ENCODE data around the gene OSBPL2.

OSBPL2 gene

GRCh38 chr20:62323980-62324906 lies 85.9 kb downstream of the OSBPL2 start (continued):
- TF ChIP-seq, protein P1, sequence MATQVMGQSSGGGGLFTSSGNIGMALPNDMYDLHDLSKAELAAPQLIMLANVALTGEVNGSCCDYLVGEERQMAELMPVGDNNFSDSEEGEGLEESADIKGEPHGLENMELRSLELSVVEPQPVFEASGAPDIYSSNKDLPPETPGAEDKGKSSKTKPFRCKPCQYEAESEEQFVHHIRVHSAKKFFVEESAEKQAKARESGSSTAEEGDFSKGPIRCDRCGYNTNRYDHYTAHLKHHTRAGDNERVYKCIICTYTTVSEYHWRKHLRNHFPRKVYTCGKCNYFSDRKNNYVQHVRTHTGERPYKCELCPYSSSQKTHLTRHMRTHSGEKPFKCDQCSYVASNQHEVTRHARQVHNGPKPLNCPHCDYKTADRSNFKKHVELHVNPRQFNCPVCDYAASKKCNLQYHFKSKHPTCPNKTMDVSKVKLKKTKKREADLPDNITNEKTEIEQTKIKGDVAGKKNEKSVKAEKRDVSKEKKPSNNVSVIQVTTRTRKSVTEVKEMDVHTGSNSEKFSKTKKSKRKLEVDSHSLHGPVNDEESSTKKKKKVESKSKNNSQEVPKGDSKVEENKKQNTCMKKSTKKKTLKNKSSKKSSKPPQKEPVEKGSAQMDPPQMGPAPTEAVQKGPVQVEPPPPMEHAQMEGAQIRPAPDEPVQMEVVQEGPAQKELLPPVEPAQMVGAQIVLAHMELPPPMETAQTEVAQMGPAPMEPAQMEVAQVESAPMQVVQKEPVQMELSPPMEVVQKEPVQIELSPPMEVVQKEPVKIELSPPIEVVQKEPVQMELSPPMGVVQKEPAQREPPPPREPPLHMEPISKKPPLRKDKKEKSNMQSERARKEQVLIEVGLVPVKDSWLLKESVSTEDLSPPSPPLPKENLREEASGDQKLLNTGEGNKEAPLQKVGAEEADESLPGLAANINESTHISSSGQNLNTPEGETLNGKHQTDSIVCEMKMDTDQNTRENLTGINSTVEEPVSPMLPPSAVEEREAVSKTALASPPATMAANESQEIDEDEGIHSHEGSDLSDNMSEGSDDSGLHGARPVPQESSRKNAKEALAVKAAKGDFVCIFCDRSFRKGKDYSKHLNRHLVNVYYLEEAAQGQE (tag by site-specific recombination; IDR thresholded peaks at IDR 0.05), result no peak
- TF ChIP-seq ZXDB (tag by site-specific recombination; IDR thresholded peaks at IDR 0.05) (no peak), ZNF10 (tag by site-specific recombination; IDR thresholded peaks at IDR 0.05) (no peak)

DNA sequence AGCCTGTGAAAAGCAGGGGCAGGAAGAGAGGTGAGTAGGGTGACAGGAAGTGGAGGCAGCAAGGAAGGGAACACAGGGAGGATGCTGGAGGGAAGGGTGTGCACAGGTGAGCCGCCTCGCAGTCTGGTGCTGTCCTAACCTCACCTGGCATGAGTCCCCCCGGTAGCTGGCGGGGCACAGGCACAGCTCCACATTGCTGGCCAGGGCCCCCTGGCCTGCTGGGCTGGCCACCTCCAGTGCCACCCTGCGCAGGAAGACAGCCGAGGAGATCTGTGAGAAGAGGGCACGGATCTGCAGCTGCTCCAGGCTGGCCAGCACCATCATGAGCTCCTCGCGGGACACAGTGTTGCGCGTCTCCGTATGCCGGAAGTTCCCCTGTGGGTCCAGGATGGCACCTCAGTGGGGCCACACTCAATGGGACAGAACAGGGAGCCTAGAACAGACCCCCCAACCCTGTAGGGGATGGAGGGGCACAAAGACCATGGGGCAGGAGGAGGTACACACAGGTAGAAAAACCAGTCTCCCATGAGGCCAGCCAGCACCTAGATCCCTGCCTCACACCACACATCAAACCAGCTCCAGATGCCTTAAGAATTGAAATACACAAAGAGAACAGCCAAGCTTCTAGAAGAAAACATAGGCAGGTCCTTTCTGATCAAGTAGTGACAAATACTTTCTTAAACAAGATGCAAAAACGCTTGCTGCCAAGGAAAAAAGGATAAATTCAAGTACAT lies 87.0 kb downstream of the OSBPL2 start:
- no peak overlapping the region for H3K27ac ChIP-seq (ENCODE audit: extremely low read depth, low read depth, low read length)
- H3K36me3 ChIP-seq (ENCODE audit: control insufficient read depth in 2 of 2, insufficient read depth in 1 of 2, low read length in 2 of 2), result peaks cover 0 to 83% of the 10 kb centered on the region in 2 experiments; a peak in 2 of 3 replicates
- H3K9me3 ChIP-seq (ENCODE audit: control insufficient read depth, insufficient read depth, low read depth, low read length), result no peaks in the 10 kb centered on the region
- ChIA-PET CTCF (interaction anchor here (0.6 to 1.1 kb wide), 3 partner anchors 58 to 212 kb away, joined by 3 to 4 read pairs (median 3); no protein-coding TSS in a partner anchor), POLR2A (interaction anchor here (0.5 to 1.3 kb wide), 2 partner anchors 62 to 537 kb away, joined by 3 read pairs; partner anchors contain the start of gene RPS21)
- H3K4me1 ChIP-seq (ENCODE audit: control insufficient read depth, insufficient read depth, low read length), result no peaks in the 10 kb centered on the region
- TF ChIP-seq ZNF394 (tag by site-specific recombination; IDR thresholded peaks at IDR 0.05; ENCODE audit: borderline replicate concordance) (no peak), ZNF19 (tag by site-specific recombination; IDR thresholded peaks at IDR 0.05; ENCODE audit: low read depth) (no peak), SP2 (tag by site-specific recombination; IDR thresholded peaks at IDR 0.05) (no peak)
- TF ChIP-seq, protein P2, sequence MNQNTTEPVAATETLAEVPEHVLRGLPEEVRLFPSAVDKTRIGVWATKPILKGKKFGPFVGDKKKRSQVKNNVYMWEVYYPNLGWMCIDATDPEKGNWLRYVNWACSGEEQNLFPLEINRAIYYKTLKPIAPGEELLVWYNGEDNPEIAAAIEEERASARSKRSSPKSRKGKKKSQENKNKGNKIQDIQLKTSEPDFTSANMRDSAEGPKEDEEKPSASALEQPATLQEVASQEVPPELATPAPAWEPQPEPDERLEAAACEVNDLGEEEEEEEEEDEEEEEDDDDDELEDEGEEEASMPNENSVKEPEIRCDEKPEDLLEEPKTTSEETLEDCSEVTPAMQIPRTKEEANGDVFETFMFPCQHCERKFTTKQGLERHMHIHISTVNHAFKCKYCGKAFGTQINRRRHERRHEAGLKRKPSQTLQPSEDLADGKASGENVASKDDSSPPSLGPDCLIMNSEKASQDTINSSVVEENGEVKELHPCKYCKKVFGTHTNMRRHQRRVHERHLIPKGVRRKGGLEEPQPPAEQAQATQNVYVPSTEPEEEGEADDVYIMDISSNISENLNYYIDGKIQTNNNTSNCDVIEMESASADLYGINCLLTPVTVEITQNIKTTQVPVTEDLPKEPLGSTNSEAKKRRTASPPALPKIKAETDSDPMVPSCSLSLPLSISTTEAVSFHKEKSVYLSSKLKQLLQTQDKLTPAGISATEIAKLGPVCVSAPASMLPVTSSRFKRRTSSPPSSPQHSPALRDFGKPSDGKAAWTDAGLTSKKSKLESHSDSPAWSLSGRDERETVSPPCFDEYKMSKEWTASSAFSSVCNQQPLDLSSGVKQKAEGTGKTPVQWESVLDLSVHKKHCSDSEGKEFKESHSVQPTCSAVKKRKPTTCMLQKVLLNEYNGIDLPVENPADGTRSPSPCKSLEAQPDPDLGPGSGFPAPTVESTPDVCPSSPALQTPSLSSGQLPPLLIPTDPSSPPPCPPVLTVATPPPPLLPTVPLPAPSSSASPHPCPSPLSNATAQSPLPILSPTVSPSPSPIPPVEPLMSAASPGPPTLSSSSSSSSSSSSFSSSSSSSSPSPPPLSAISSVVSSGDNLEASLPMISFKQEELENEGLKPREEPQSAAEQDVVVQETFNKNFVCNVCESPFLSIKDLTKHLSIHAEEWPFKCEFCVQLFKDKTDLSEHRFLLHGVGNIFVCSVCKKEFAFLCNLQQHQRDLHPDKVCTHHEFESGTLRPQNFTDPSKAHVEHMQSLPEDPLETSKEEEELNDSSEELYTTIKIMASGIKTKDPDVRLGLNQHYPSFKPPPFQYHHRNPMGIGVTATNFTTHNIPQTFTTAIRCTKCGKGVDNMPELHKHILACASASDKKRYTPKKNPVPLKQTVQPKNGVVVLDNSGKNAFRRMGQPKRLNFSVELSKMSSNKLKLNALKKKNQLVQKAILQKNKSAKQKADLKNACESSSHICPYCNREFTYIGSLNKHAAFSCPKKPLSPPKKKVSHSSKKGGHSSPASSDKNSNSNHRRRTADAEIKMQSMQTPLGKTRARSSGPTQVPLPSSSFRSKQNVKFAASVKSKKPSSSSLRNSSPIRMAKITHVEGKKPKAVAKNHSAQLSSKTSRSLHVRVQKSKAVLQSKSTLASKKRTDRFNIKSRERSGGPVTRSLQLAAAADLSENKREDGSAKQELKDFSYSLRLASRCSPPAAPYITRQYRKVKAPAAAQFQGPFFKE (tag by site-specific recombination; IDR thresholded peaks at IDR 0.05; ENCODE audit: borderline replicate concordance), result no peak
- TF ChIP-seq, protein P3, sequence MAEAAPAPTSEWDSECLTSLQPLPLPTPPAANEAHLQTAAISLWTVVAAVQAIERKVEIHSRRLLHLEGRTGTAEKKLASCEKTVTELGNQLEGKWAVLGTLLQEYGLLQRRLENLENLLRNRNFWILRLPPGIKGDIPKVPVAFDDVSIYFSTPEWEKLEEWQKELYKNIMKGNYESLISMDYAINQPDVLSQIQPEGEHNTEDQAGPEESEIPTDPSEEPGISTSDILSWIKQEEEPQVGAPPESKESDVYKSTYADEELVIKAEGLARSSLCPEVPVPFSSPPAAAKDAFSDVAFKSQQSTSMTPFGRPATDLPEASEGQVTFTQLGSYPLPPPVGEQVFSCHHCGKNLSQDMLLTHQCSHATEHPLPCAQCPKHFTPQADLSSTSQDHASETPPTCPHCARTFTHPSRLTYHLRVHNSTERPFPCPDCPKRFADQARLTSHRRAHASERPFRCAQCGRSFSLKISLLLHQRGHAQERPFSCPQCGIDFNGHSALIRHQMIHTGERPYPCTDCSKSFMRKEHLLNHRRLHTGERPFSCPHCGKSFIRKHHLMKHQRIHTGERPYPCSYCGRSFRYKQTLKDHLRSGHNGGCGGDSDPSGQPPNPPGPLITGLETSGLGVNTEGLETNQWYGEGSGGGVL (tag by site-specific recombination; IDR thresholded peaks at IDR 0.05), result no peak
- H3K4me3 ChIP-seq (ENCODE audit: low read depth, low read length), result no peak overlapping the region

Measured in HEK293 (cell line).